ENCODE measurements around the gene GPR22. TPM values are rescaled to one million over a fixed set of nuclear protein-coding genes. Genes with fewer than 3 reads are reported as not detected.

GPR22 gene
- total and polyA plus RNA-seq, 2 of the 8 experiments (the other 6 are each of a cell fraction or from before 2014, with no cell fraction given), result 0.02 TPM; not detected in 1

GRCh38 chr7:107442678-107443077, 27.2 kb upstream of the GPR22 start (continued):
- no peak for TF ChIP-seq POLR2A (IDR thresholded peaks at IDR 0.05; ENCODE audit: control extremely low read depth in 1 of 2, low read depth in 2 of 2, low read length in 2 of 2)
- TF ChIP-seq MAX (IDR thresholded peaks at IDR 0.05), result no peak
- TF ChIP-seq, protein P1, sequence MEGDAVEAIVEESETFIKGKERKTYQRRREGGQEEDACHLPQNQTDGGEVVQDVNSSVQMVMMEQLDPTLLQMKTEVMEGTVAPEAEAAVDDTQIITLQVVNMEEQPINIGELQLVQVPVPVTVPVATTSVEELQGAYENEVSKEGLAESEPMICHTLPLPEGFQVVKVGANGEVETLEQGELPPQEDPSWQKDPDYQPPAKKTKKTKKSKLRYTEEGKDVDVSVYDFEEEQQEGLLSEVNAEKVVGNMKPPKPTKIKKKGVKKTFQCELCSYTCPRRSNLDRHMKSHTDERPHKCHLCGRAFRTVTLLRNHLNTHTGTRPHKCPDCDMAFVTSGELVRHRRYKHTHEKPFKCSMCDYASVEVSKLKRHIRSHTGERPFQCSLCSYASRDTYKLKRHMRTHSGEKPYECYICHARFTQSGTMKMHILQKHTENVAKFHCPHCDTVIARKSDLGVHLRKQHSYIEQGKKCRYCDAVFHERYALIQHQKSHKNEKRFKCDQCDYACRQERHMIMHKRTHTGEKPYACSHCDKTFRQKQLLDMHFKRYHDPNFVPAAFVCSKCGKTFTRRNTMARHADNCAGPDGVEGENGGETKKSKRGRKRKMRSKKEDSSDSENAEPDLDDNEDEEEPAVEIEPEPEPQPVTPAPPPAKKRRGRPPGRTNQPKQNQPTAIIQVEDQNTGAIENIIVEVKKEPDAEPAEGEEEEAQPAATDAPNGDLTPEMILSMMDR (IDR thresholded peaks at IDR 0.05; ENCODE audit: control extremely low read depth in 1 of 3, insufficient read depth in 1 of 3, low read depth in 1 of 3, low read length in 3 of 3), result no peak
- TF ChIP-seq TEAD4 (IDR thresholded peaks at IDR 0.05; ENCODE audit: low read depth, low read length), result no peak
- TF ChIP-seq, protein P2, sequence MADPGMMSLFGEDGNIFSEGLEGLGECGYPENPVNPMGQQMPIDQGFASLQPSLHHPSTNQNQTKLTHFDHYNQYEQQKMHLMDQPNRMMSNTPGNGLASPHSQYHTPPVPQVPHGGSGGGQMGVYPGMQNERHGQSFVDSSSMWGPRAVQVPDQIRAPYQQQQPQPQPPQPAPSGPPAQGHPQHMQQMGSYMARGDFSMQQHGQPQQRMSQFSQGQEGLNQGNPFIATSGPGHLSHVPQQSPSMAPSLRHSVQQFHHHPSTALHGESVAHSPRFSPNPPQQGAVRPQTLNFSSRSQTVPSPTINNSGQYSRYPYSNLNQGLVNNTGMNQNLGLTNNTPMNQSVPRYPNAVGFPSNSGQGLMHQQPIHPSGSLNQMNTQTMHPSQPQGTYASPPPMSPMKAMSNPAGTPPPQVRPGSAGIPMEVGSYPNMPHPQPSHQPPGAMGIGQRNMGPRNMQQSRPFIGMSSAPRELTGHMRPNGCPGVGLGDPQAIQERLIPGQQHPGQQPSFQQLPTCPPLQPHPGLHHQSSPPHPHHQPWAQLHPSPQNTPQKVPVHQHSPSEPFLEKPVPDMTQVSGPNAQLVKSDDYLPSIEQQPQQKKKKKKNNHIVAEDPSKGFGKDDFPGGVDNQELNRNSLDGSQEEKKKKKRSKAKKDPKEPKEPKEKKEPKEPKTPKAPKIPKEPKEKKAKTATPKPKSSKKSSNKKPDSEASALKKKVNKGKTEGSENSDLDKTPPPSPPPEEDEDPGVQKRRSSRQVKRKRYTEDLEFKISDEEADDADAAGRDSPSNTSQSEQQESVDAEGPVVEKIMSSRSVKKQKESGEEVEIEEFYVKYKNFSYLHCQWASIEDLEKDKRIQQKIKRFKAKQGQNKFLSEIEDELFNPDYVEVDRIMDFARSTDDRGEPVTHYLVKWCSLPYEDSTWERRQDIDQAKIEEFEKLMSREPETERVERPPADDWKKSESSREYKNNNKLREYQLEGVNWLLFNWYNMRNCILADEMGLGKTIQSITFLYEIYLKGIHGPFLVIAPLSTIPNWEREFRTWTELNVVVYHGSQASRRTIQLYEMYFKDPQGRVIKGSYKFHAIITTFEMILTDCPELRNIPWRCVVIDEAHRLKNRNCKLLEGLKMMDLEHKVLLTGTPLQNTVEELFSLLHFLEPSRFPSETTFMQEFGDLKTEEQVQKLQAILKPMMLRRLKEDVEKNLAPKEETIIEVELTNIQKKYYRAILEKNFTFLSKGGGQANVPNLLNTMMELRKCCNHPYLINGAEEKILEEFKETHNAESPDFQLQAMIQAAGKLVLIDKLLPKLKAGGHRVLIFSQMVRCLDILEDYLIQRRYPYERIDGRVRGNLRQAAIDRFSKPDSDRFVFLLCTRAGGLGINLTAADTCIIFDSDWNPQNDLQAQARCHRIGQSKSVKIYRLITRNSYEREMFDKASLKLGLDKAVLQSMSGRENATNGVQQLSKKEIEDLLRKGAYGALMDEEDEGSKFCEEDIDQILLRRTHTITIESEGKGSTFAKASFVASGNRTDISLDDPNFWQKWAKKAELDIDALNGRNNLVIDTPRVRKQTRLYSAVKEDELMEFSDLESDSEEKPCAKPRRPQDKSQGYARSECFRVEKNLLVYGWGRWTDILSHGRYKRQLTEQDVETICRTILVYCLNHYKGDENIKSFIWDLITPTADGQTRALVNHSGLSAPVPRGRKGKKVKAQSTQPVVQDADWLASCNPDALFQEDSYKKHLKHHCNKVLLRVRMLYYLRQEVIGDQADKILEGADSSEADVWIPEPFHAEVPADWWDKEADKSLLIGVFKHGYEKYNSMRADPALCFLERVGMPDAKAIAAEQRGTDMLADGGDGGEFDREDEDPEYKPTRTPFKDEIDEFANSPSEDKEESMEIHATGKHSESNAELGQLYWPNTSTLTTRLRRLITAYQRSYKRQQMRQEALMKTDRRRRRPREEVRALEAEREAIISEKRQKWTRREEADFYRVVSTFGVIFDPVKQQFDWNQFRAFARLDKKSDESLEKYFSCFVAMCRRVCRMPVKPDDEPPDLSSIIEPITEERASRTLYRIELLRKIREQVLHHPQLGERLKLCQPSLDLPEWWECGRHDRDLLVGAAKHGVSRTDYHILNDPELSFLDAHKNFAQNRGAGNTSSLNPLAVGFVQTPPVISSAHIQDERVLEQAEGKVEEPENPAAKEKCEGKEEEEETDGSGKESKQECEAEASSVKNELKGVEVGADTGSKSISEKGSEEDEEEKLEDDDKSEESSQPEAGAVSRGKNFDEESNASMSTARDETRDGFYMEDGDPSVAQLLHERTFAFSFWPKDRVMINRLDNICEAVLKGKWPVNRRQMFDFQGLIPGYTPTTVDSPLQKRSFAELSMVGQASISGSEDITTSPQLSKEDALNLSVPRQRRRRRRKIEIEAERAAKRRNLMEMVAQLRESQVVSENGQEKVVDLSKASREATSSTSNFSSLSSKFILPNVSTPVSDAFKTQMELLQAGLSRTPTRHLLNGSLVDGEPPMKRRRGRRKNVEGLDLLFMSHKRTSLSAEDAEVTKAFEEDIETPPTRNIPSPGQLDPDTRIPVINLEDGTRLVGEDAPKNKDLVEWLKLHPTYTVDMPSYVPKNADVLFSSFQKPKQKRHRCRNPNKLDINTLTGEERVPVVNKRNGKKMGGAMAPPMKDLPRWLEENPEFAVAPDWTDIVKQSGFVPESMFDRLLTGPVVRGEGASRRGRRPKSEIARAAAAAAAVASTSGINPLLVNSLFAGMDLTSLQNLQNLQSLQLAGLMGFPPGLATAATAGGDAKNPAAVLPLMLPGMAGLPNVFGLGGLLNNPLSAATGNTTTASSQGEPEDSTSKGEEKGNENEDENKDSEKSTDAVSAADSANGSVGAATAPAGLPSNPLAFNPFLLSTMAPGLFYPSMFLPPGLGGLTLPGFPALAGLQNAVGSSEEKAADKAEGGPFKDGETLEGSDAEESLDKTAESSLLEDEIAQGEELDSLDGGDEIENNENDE (IDR thresholded peaks at IDR 0.05; ENCODE audit: insufficient replicate concordance, low read length), result no peak
- no peak for TF ChIP-seq TCF12 (IDR thresholded peaks at IDR 0.05; ENCODE audit: low read depth, low read length)

Data from H1 (cell line).